Stimulated activated CD8-positive, alpha-beta memory T cell treated with anti-CD3 and anti-CD28 coated beads, Interleukin-12 subunit alpha, Interleukin-12 subunit beta, amount 100 ng/mL, for 24 hours (primary cell): Measurements from ENCODE around the gene PTGFR.

Experiments
- DNase-seq: peaks from one replicate; pipeline ENCODE4 v3.0.0-alpha.2; 2020; ENCODE audit errors: extremely low read depth

The PTGFR gene, protein sequence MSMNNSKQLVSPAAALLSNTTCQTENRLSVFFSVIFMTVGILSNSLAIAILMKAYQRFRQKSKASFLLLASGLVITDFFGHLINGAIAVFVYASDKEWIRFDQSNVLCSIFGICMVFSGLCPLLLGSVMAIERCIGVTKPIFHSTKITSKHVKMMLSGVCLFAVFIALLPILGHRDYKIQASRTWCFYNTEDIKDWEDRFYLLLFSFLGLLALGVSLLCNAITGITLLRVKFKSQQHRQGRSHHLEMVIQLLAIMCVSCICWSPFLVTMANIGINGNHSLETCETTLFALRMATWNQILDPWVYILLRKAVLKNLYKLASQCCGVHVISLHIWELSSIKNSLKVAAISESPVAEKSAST

GRCh38 chr1:78490861-78491450 lies at the start of gene PTGFR:
TSS of gene PTGFR (plus strand) at chr1:78490974. CDS start at chr1:78492744, 1,770 bp downstream.
- no peak for DNase-seq

DNA sequence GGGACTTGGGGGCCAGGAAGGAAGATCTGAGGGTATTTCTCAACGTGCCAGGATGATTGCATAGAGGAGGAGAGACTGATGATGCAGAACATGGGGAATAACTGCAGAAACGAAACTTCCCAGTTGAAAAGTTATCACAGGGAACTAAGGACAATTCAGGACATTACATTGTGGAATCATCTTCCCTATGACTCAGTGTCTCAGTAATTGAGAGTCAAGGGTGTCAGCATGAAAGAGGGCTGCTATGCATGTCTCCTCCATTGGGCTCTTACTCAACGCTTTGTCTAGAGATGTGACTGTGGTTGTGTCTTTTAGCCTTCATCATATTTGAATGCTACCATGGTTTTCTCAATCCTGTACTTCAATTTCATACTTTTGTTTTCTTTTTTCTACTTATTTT lies 48.9 kb upstream of the PTGFR start:
- no peak for DNase-seq

GRCh38 chr1:78447086-78447485 lies 43.7 kb upstream of the PTGFR start:
- DNase-seq, result no peak

- no peak for DNase-seq
Measured at GRCh38 chr1:78464449-78464891, 26.3 kb upstream of the PTGFR start.

GRCh38 chr1:78465143-78465542 lies 25.6 kb upstream of the PTGFR start:
- no peak for DNase-seq

DNA sequence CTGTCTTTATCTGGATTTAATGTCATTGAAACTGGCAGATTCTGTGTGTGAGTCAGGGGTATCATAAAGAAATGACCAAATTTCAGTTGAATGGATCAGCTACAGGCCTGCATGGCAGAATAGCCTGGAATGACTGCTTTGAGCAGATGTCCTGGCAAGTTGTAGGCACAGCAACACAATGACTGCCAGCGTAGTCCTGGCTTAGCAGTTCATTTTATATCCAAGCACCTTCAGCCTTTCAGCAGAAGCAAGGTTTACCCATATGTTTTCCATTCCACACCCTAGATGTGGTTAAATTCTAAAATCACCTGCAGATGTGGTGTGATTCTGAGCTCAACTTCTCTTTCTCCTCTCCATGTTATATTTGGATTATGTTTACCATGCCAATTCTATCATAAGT lies 22.3 kb upstream of the PTGFR start:
- no peak for DNase-seq

- DNase-seq, result no peak
Measured at GRCh38 chr1:78469576-78469975, 21.2 kb upstream of the PTGFR start.

DNA sequence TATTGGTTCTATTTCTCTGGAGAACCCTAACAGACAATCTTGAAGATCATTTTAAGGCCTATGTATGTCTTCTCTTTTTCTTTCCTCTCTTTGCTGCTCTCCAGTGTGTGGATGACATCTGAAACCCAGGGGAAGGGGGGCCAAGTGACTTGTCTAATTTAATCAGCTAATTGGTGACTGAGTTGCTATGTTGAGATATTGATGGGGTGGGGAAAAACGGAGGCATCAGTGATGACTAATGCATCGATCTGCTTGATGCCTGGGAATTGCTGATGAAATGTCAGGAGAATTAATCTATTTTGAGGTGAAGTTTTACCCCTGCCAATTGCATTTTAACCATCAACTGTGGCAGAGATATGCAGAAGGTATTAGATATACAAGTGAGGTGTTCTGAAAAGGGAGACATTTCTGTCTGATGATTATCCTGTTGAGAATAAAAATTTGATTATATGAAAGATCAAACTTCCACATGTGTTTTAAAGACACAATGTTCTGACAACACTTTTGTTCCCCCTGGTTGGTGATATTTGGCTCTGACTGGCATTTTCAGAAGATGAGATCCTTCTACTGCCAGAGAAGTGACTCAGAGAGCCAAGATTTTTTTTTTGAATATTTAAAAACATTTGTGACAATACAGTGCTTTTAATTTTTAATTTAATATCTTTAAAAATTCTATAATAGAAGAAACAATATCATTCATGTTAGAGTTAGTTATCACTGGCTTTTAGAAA lies 18.7 kb upstream of the PTGFR start:
- DNase-seq, result no peak

DNA sequence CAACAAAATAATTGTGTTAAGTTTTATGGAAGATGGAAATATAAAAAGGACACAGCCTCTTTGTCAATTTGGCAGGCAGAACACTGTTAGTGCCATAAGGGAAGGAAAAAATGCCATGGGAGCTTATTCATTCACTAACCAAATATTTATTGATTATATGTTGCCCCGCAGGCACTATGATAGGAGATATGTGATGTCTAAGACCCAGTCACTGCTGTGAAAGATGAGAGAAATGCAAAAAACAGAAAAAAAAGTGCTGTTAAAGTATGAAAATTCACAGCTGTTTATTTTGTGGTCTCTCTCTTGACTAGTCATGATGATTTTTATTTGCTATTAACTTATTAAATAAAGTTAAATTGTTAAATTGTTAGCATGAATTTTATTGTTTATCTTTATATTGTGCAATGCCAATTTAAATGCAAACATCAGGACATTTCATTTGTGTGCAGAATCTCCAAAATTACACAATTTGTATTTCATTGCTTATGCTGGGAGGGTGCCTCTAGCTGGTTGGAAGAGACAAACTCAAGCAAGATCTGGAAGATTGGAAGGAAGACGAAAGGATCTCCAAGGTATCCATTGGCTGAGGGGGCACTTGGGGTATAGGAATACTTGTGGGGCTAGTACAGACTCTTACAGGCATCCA lies 17.8 kb upstream of the PTGFR start:
- DNase-seq, result no peak

GRCh38 chr1:78474092-78474491 lies 16.7 kb upstream of the PTGFR start:
- DNase-seq, result no peak

DNA sequence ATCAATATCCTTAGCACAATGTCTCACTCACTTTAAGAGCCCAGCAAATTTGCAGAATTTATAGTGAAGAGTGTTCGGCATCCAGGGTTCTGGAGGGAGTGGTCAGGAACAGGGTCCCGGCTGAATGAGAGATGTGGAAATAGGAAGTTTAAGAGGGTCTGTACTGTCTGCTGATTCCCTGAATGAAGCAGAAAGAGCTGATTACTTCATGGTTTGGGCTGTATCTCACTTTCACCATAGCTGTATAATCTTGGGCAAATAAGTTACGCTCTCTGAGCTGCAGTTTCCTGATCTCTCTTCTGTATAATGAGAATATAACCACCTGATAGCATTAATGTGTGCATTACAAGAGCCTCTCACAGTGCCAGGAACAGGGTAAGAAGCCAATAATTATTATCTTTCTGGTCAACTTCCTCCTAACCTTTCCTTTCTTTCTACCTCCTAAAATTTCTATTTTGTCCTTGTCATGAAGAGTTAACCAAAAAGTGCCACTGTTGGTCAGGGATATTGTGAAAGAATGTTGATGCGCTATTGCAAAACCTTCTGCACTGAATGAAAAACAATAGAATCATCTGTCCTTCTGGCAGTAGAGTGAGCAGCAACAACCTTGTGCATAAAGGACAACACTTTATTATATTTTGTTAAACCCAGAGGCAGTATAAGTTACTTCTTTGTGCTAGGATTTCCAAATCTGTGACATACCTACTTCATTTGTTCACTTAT lies 14.7 kb upstream of the PTGFR start:
- DNase-seq, result no peak

DNA sequence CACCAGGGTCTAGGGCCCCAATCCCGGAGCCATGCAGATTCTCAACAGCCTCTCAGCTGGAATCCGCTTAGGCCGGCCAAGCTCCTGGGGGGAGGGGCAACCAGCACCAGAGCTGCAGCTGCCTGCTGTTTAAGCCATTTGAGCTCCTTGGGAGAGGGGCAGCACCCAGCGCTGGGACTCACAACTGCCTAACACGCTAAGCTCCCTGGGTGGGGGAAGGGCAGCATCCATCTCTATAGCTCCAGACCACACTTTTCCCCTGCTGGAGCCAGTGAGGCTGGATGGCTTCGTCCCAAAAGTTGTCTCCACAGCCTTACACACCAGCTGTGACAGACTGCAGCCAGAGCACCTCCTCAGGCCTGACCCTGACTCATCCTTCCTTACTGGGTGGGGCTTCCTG lies 6.9 kb upstream of the PTGFR start:
- no peak for DNase-seq

GRCh38 chr1:78491451-78492071 lies 787 bp downstream of the PTGFR start:
- DNase-seq, result no peak

DNA sequence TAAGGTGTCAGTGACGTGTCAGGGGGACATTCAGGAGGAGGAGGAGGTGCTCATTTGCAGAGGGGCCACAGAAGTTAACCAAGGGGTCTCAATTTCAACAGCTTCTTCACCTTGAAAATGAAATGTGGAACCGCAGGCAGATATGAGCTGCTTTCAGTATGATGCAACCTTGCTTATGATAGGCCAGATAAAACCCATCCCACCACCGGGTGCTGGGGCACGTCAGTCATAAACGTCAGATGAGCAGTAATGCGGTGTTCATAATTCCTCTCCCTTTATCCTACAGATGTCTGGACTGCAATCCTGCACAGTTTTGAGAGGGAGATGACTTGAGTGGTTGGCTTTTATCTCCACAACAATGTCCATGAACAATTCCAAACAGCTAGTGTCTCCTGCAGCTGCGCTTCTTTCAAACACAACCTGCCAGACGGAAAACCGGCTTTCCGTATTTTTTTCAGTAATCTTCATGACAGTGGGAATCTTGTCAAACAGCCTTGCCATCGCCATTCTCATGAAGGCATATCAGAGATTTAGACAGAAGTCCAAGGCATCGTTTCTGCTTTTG lies 1.7 kb downstream of the PTGFR start:
- no peak for DNase-seq

- no peak for DNase-seq
Measured at GRCh38 chr1:78493451-78493850, 2.7 kb downstream of the PTGFR start.

GRCh38 chr1:78497201-78497600 lies 6.4 kb downstream of the PTGFR start:
- DNase-seq, result no peak

DNA sequence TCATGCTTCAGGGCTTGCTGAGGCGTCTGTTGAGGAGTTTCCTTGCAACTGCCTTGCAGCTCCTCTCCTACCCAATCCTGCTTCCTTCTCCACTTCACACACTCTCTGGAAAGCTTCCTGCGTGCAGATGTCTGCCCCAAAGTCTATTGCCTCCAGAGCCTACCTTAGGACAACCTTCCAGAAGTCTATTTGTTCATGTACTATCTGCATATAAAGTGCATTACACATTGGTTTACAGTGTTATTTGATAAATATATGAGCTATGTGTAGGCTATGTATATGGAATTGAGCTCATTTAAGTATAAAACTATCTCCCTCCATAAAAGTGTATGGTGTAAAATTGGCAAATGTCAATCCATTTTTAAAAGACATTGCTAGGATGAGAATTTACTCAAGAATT lies 9.8 kb downstream of the PTGFR start:
- DNase-seq, result no peak

DNA sequence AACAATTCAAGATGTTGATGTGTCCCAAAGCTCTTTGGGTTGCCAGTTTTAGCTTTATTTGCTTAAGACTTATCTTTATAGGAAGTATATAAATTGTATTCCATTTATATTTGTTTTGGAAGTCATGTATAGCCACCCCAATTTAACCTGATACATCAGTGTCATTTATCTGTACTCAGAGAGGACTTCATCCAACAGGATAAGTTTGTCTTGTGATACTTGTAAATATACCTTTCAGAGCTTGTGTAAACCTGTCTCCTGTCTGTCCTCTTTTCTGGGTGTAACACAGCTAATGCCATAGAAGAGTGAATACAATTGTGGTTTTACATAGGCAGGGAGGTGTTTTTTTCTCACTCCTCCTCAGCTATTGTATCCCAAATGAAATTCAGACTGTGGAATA lies 10.4 kb downstream of the PTGFR start:
- no peak for DNase-seq

GRCh38 chr1:78511334-78511733 lies 20.6 kb downstream of the PTGFR start:
- DNase-seq, result no peak

- DNase-seq, result no peak
Measured at GRCh38 chr1:78516716-78517115, 25.9 kb downstream of the PTGFR start.

DNA sequence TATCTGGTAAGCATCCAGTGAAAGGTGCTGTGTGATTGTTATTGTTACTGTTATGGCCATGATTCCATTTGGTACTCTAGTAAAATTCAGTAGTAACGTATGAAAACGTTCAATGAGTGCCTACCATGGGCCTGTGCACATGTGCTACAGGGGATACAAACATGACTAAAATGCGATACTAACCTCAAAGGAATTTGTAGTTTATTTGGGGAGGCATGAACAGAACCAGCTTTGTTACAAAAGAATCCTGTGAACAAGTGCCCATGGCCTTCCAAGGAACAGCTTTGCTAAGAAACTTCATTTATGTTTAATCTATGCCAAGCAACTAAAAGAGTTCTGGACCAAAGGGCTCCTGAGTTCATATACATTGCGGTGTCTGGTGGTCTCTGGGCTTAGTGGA lies 28.7 kb downstream of the PTGFR start:
- no peak for DNase-seq
